Measurements from ENCODE around the gene SORCS2.
A peak's percentile ranks its signal among the peaks of the same experiment; 100 is the strongest.

The SORCS2 gene

GRCh38 chr4:7757501-7758471 is 565.4 kb downstream of the SORCS2 start (continued):
- TF ChIP-seq ZNF26 (tag by site-specific recombination; IDR thresholded peaks at IDR 0.05), result no peak
- TF ChIP-seq ZNF23 (tag by site-specific recombination; IDR thresholded peaks at IDR 0.05; ENCODE audit: borderline replicate concordance), result no peak
- 0 out of 2 replicates have a peak, but pooled peaks have one; percentile 23 for TF ChIP-seq ZBTB17 (tag by site-specific recombination; IDR thresholded peaks at IDR 0.05)
- no peak for TF ChIP-seq GLI4 (tag by site-specific recombination; IDR thresholded peaks at IDR 0.05)
- peak; percentile 90 for TF ChIP-seq SP7 (tag by site-specific recombination; IDR thresholded peaks at IDR 0.05)
- TF ChIP-seq WT1 (tag by site-specific recombination; IDR thresholded peaks at IDR 0.05), result no peak
- TF ChIP-seq ZBTB6 (tag by site-specific recombination; IDR thresholded peaks at IDR 0.05), result peak; percentile 49; the same call in 1 of the 2 replicates
- no peak for TF ChIP-seq ZNF747 (tag by site-specific recombination; IDR thresholded peaks at IDR 0.05)
- TF ChIP-seq ZNF121 (tag by site-specific recombination; IDR thresholded peaks at IDR 0.05), result no peak
- no peak for TF ChIP-seq ZNF645 (tag by site-specific recombination; IDR thresholded peaks at IDR 0.05)
- TF ChIP-seq ZBTB20 (tag by site-specific recombination; IDR thresholded peaks at IDR 0.05), result no peak
- TF ChIP-seq, protein P1, sequence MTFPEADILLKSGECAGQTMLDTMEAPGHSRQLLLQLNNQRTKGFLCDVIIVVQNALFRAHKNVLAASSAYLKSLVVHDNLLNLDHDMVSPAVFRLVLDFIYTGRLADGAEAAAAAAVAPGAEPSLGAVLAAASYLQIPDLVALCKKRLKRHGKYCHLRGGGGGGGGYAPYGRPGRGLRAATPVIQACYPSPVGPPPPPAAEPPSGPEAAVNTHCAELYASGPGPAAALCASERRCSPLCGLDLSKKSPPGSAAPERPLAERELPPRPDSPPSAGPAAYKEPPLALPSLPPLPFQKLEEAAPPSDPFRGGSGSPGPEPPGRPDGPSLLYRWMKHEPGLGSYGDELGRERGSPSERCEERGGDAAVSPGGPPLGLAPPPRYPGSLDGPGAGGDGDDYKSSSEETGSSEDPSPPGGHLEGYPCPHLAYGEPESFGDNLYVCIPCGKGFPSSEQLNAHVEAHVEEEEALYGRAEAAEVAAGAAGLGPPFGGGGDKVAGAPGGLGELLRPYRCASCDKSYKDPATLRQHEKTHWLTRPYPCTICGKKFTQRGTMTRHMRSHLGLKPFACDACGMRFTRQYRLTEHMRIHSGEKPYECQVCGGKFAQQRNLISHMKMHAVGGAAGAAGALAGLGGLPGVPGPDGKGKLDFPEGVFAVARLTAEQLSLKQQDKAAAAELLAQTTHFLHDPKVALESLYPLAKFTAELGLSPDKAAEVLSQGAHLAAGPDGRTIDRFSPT (tag by site-specific recombination; IDR thresholded peaks at IDR 0.05), result peak; percentile 52; the same call in 1 of the 2 replicates
- TF ChIP-seq ZBTB49 (tag by site-specific recombination; IDR thresholded peaks at IDR 0.05; ENCODE audit: low read depth), result peak; percentile 90; the same call in 1 of the 2 replicates
- no peak for TF ChIP-seq ZNF426 (tag by site-specific recombination; IDR thresholded peaks at IDR 0.05)
- no peak for TF ChIP-seq ZBTB7A (tag by site-specific recombination; IDR thresholded peaks at IDR 0.05; ENCODE audit: low read depth)
- TF ChIP-seq, protein P2, sequence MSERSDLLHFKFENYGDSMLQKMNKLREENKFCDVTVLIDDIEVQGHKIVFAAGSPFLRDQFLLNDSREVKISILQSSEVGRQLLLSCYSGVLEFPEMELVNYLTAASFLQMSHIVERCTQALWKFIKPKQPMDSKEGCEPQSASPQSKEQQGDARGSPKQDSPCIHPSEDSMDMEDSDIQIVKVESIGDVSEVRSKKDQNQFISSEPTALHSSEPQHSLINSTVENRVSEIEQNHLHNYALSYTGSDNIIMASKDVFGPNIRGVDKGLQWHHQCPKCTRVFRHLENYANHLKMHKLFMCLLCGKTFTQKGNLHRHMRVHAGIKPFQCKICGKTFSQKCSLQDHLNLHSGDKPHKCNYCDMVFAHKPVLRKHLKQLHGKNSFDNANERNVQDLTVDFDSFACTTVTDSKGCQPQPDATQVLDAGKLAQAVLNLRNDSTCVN (tag by site-specific recombination; optimal IDR thresholded peaks at IDR 0.05), result no peak
- TF ChIP-seq ZNF654 (tag by site-specific recombination; IDR thresholded peaks at IDR 0.05; ENCODE audit: low read depth), result no peak
- TF ChIP-seq KLF9 (tag by site-specific recombination; IDR thresholded peaks at IDR 0.05; ENCODE audit: low read depth), result 0 out of 2 replicates have a peak, but pooled peaks have one; percentile 24
- TF ChIP-seq ZFP3 (tag by site-specific recombination; IDR thresholded peaks at IDR 0.05; ENCODE audit: low read depth), result peak; percentile 91
- TF ChIP-seq ZNF561 (tag by site-specific recombination; IDR thresholded peaks at IDR 0.05; ENCODE audit: borderline replicate concordance), result no peak
- TF ChIP-seq OVOL3 (tag by site-specific recombination; IDR thresholded peaks at IDR 0.05), result peak; percentile 39; the same call in 1 of the 2 replicates
- no peak for TF ChIP-seq AEBP2 (tag by site-specific recombination; IDR thresholded peaks at IDR 0.05; ENCODE audit: borderline replicate concordance)
- TF ChIP-seq ZNF350 (tag by site-specific recombination; IDR thresholded peaks at IDR 0.05), result no peak
- TF ChIP-seq YY1 (tag by site-specific recombination; IDR thresholded peaks at IDR 0.05), result no peak

Data from HEK293 (cell line).